ENCODE measurements around the gene MINAR1. TPM values are rescaled to one million over a fixed set of nuclear protein-coding genes. Genes with fewer than 3 reads are reported as not detected.

MINAR1 gene
- total RNA-seq, 1 experiment from 2014 or later = 0.22 TPM

DNA sequence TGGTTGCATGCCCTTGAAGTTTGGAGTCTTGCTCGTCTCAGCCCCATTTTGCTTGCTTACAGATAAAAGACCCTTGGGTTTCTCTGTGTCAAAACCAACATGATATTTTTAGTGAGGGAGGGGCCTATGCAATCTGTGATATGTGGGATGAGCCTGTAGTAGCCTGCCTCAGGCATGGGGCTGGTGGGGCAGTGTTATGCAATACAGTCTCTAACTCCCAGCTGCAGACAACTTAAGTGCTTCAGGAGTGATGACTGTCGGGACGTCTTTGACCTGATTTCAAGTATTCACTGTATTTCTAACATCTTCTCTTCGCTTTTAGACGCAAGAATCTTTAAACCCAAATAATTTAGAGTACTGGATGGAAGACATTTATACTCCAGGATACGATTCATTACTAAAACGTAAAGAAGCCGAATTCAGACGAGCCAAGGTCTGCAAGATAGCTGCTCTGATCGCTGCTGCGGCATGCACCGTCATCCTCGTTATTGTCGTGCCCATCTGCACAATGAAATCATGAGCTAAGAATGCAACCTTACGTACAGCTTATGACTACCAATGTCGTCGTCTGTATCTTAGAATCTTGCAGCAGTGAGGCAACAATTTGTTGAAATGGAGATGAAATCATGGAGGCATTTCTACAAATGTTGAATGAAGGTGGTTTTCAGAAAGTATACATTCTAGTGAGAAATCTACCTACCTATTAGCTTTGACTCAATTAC, 35.9 kb downstream of the MINAR1 start:
- Histone ChIP-seq H3K4me1 (replicated peaks; ENCODE audit: insufficient read depth) (no peaks in the 10 kb centered on the region), H3K9me2 (ENCODE audit: insufficient read depth) (no peaks in the 10 kb centered on the region), H4K20me1 (ENCODE audit: insufficient read depth) (no peaks in the 10 kb centered on the region), H3K36me3 (ENCODE audit: low read depth) (no peaks in the 10 kb centered on the region), H3K4me3 (no peak overlapping the region), H3K79me2 (ENCODE audit: low read depth) (no peaks in the 10 kb centered on the region), H3K27me3 (ENCODE audit: insufficient read depth, low read depth) (no peaks in the 10 kb centered on the region), H3K27ac (no peak overlapping the region), H3F3A (ENCODE audit: insufficient read depth, low read depth) (no peaks in the 10 kb centered on the region), H3K4me2 (no peak overlapping the region), H2AFZ (no peak overlapping the region), H3K9me3 (ENCODE audit: insufficient read depth, low read depth) (no peaks in the 10 kb centered on the region)
- DNase-seq = no peak
- intact Hi-C loops (cut with micrococcal nuclease; ENCODE audit: unreplicated experiment) = no loop called here
- TF ChIP-seq, protein P1, sequence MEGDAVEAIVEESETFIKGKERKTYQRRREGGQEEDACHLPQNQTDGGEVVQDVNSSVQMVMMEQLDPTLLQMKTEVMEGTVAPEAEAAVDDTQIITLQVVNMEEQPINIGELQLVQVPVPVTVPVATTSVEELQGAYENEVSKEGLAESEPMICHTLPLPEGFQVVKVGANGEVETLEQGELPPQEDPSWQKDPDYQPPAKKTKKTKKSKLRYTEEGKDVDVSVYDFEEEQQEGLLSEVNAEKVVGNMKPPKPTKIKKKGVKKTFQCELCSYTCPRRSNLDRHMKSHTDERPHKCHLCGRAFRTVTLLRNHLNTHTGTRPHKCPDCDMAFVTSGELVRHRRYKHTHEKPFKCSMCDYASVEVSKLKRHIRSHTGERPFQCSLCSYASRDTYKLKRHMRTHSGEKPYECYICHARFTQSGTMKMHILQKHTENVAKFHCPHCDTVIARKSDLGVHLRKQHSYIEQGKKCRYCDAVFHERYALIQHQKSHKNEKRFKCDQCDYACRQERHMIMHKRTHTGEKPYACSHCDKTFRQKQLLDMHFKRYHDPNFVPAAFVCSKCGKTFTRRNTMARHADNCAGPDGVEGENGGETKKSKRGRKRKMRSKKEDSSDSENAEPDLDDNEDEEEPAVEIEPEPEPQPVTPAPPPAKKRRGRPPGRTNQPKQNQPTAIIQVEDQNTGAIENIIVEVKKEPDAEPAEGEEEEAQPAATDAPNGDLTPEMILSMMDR (conservative IDR thresholded peaks at IDR 0.05) = no peak
- no peak for TF ChIP-seq EZH2 (IDR thresholded peaks at IDR 0.05; ENCODE audit: low read depth)
- BruUV-seq (replicated peaks) = no TSS peak
- ChIA-PET POLR2A (ENCODE audit: unreplicated experiment) (no interaction called here), CTCF (no interaction called here)

DNA sequence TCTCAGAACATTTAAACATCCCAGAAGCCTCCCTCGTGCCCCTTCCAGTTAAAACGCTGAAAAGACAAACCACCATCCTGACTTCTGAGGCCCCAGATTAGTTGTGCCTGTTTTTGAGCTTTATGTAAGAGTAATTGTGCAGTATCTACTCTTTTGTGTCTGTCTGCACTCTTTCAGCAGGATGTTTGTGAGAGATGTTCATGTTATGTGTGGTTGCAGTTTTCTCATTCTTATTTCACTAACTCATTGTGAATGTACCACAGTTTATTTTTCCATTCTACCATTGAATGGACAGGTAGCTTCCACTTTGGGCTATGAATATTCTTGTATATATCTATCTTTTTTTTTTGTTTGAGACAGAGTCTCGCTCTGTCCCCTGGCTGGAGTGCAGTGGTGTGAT, 40.3 kb downstream of the MINAR1 start:
- no peaks in the 10 kb centered on the region for H3K9me3 ChIP-seq (ENCODE audit: insufficient read depth, low read depth)
- no peak overlapping the region for H3K27ac ChIP-seq
- DNase-seq = no peak
- ChIA-PET POLR2A (ENCODE audit: unreplicated experiment) (no interaction called here), CTCF (no interaction called here)
- H3F3A ChIP-seq (ENCODE audit: insufficient read depth, low read depth) = no peaks in the 10 kb centered on the region
- H2AFZ ChIP-seq = no peak overlapping the region
- H3K36me3 ChIP-seq (ENCODE audit: low read depth) = no peaks in the 10 kb centered on the region
- H4K20me1 ChIP-seq (ENCODE audit: insufficient read depth) = no peaks in the 10 kb centered on the region
- no peak overlapping the region for H3K4me3 ChIP-seq
- no peak overlapping the region for H3K4me2 ChIP-seq
- no peaks in the 10 kb centered on the region for H3K4me1 ChIP-seq (replicated peaks; ENCODE audit: insufficient read depth)
- BruUV-seq (replicated peaks) = no TSS peak
- no peaks in the 10 kb centered on the region for H3K9me2 ChIP-seq (ENCODE audit: insufficient read depth)
- no peaks in the 10 kb centered on the region for H3K27me3 ChIP-seq (ENCODE audit: insufficient read depth, low read depth)
- intact Hi-C loops (cut with micrococcal nuclease; ENCODE audit: unreplicated experiment) = no loop called here
- H3K79me2 ChIP-seq (ENCODE audit: low read depth) = no peaks in the 10 kb centered on the region
- no peak for TF ChIP-seq EZH2 (IDR thresholded peaks at IDR 0.05; ENCODE audit: low read depth)
- TF ChIP-seq, protein P1 (conservative IDR thresholded peaks at IDR 0.05) = no peak

DNA sequence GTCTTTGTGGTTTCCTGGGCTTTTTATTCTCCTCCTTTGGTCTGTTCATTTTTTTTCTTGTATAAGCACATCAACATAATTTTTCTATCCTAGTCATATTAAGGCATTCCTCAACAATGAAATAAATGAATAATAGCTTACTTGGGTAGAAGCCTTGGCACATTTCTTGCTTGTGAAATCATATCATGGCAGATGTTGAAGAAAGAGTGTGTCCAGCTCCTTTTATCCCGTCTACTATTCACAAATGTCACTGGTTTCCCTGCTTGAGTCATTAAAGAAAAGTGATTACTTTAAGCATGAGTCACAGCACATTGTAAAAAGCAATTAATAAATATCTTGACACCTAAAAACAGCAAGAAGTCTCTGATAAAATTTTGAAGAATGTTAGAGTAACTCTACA, 42.1 kb downstream of the MINAR1 start:
- Histone ChIP-seq H3K4me1 (replicated peaks; ENCODE audit: insufficient read depth) (no peaks in the 10 kb centered on the region), H3K27me3 (ENCODE audit: insufficient read depth, low read depth) (no peaks in the 10 kb centered on the region), H3K9me3 (ENCODE audit: insufficient read depth, low read depth) (no peaks in the 10 kb centered on the region), H4K20me1 (ENCODE audit: insufficient read depth) (no peaks in the 10 kb centered on the region), H3K4me2 (no peak overlapping the region), H3F3A (ENCODE audit: insufficient read depth, low read depth) (no peaks in the 10 kb centered on the region), H3K36me3 (ENCODE audit: low read depth) (no peaks in the 10 kb centered on the region), H3K27ac (no peak overlapping the region), H2AFZ (no peak overlapping the region), H3K9me2 (ENCODE audit: insufficient read depth) (no peaks in the 10 kb centered on the region), H3K4me3 (no peak overlapping the region), H3K79me2 (ENCODE audit: low read depth) (no peaks in the 10 kb centered on the region)
- intact Hi-C loops (cut with micrococcal nuclease; ENCODE audit: unreplicated experiment) = no loop called here
- no TSS peak for BruUV-seq (replicated peaks)
- POLR2A ChIA-PET (ENCODE audit: unreplicated experiment) = no interaction called here
- no peak for DNase-seq
- CTCF ChIA-PET = no interaction called here
- TF ChIP-seq, protein P1 (conservative IDR thresholded peaks at IDR 0.05) = no peak
- TF ChIP-seq EZH2 (IDR thresholded peaks at IDR 0.05; ENCODE audit: low read depth) = no peak
